Trophoblast cell (in vitro differentiated cells and primary cell): ENCODE results near the gene DNAJC5G.

Experiments
- DNase-seq, 2 donors: peaks; one replicate each; pipeline ENCODE4 v3.0.0-alpha.2; 2016
- H2AFZ ChIP-seq: 2 replicates; pipeline ENCODE4 v1.6.1; 2013; ENCODE audit warnings: low read length, moderate library complexity, mild to moderate bottlenecking; ENCODE audit not compliant: insufficient read depth, poor library complexity
- H2AK5ac ChIP-seq: 2 replicates; pipeline ENCODE4 v1.6.1; 2013; ENCODE audit warnings: mild to moderate bottlenecking, low read length
- H2BK120ac ChIP-seq: 2 replicates; pipeline ENCODE4 v1.6.1; 2013; ENCODE audit warnings: low read length, mild to moderate bottlenecking, moderate library complexity; ENCODE audit not compliant: insufficient read depth, poor library complexity
- H2BK12ac ChIP-seq: 2 replicates; pipeline ENCODE4 v1.6.1; 2013; ENCODE audit warnings: mild to moderate bottlenecking, low read length, moderate library complexity
- H2BK5ac ChIP-seq: 2 replicates; pipeline ENCODE4 v1.6.1; 2013; ENCODE audit warnings: low read length, low read depth, moderate library complexity, mild to moderate bottlenecking; ENCODE audit not compliant: poor library complexity
- H3K14ac ChIP-seq: 2 replicates; pipeline ENCODE4 v1.6.1; 2013; ENCODE audit warnings: mild to moderate bottlenecking, low read length
- H3K18ac ChIP-seq: 2 replicates; pipeline ENCODE4 v1.6.1; 2013; ENCODE audit warnings: mild to moderate bottlenecking, low read length
- H3K23ac ChIP-seq: 2 replicates; pipeline ENCODE4 v1.6.1; 2013; ENCODE audit warnings: low read length
- H3K27ac ChIP-seq: 2 replicates; pipeline ENCODE4 v1.5.1; 2013; ENCODE audit warnings: low read depth, mild to moderate bottlenecking, inconsistent platforms, low read length, moderate library complexity
- H3K27me3 ChIP-seq: 2 replicates; pipeline ENCODE4 v1.6.1; 2013; ENCODE audit warnings: inconsistent platforms, mild to moderate bottlenecking, low read length, moderate library complexity; ENCODE audit not compliant: insufficient read depth
- H3K36me3 ChIP-seq, 2 experiments: 1 replicate in 1 of 2; 2 replicates in 1 of 2; pipeline ENCODE4 v1.6.1; 2013; ENCODE audit warnings: low read length in 2 of 2, mild to moderate bottlenecking in 2 of 2, moderate library complexity in 1 of 2; ENCODE audit not compliant: insufficient read depth in 2 of 2, control insufficient read depth in 1 of 2
- H3K4ac ChIP-seq: 2 replicates; pipeline ENCODE4 v1.6.1; 2013; ENCODE audit warnings: low read depth, mild to moderate bottlenecking, low read length, moderate library complexity
- H3K4me1 ChIP-seq, 2 experiments: 1 replicate in 1 of 2; 2 replicates in 1 of 2; pipeline ENCODE4 v1.6.1; 2013; ENCODE audit warnings: low read length in 2 of 2, mild to moderate bottlenecking in 2 of 2, moderate library complexity in 1 of 2; ENCODE audit not compliant: insufficient read depth in 2 of 2, control insufficient read depth in 1 of 2
- H3K4me2 ChIP-seq: 2 replicates; pipeline ENCODE4 v1.6.1; 2013; ENCODE audit warnings: inconsistent platforms, mild to moderate bottlenecking, low read length, moderate library complexity
- H3K4me3 ChIP-seq: 2 replicates; pipeline ENCODE4 v1.5.1; 2013; ENCODE audit warnings: mild to moderate bottlenecking, low read depth, low read length, inconsistent platforms
- H3K79me1 ChIP-seq: one replicate; pipeline ENCODE4 v1.6.1; 2013; ENCODE audit warnings: low read length
- H3K79me2 ChIP-seq: 2 replicates; pipeline ENCODE4 v1.6.1; 2013; ENCODE audit warnings: low read length, mild to moderate bottlenecking; ENCODE audit not compliant: control insufficient read depth, insufficient read depth, poor library complexity
- H3K9ac ChIP-seq: 2 replicates; pipeline ENCODE4 v1.6.1; 2013; ENCODE audit warnings: mild to moderate bottlenecking, low read length
- H3K9me3 ChIP-seq: 2 replicates; pipeline ENCODE4 v1.6.1; 2013; ENCODE audit warnings: low read depth, mild to moderate bottlenecking, control low read depth, inconsistent platforms, low read length; ENCODE audit not compliant: insufficient read depth
- H4K12ac ChIP-seq: 2 replicates; pipeline ENCODE4 v1.6.1; 2013; ENCODE audit warnings: low read depth, mild to moderate bottlenecking, low read length, moderate library complexity
- H4K8ac ChIP-seq: 2 replicates; pipeline ENCODE4 v1.6.1; 2013; ENCODE audit warnings: low read depth, mild to moderate bottlenecking, low read length, moderate library complexity
- H4K91ac ChIP-seq: one replicate; pipeline ENCODE4 v1.6.1; 2013; ENCODE audit warnings: low read depth, mild to moderate bottlenecking, low read length, moderate library complexity
- WGBS: extraction: QIAGEN DNeasy Blood & Tissue Kit; methylation state at CpG from one replicate; pipeline ENCODE4 v1.1.7; 2013; ENCODE audit warnings: missing lambda C conversion rate; ENCODE audit not compliant: insufficient read length, insufficient coverage; ENCODE audit errors: extremely low coverage; 5-methylcytosine and 5-hydroxymethylcytosine counted together

The DNAJC5G gene

DNA sequence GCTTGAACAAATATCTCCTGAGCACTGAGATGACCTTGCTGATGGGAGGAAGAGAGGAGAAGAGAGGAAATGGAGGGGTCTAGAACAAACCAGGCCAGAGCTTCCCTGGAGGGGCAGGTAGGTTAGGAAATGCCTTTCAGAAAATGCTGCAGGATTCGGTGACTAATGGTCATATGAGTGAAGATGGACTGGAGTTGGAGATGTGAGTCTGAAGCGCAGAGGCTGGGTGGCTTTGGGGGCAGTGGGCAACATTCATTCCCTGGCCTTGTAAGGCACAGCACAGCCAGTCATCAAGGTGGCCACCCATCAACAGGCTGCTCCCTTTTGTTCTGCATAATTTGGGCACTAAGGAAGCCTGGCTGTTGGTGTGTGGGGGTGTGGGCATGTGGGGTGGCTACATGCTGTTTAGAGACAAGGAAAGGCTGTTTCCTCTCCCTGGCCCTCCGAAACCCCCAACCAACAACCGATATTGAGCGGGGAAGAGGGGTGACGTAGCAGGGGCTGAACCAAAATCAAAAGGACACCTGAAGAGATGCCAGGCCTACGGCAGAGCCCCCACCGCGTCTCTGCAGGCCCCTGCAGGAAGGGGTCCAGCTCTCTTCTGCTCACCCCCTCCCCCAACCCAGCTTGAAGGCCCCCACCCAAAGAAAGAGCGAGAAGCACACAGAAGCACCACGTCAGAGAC, 13.8 kb upstream of the DNAJC5G start:
- Histone ChIP-seq H3K4me1 (peaks cover 8 to 17% of the 10 kb centered on the region in 2 experiments), H3K4me2 (no peak overlapping the region), H2BK12ac (no peak overlapping the region), H3K27ac (no peak overlapping the region), H3K18ac (no peak overlapping the region), H4K91ac (no peak overlapping the region), H3K23ac (no peak overlapping the region), H2BK120ac (no peak overlapping the region), H3K27me3 (peaks cover 63% of the 10 kb centered on the region), H2AFZ (no peak overlapping the region), H3K4me3 (no peak overlapping the region), H3K9ac (no peak overlapping the region), H3K14ac (no peak overlapping the region), H3K79me2 (no peaks in the 10 kb centered on the region), H4K8ac (no peak overlapping the region), H3K9me3 (peaks cover 11% of the 10 kb centered on the region), H3K79me1 (no peaks in the 10 kb centered on the region), H3K36me3 (no peaks in the 10 kb centered on the region), H2BK5ac (no peak overlapping the region), H4K12ac (no peak overlapping the region), H3K4ac (no peak overlapping the region), H2AK5ac (no peak overlapping the region)
- no peak for DNase-seq
- no CpG with 5 or more reads among the region's 11 CpGs for WGBS

- H3K79me2 ChIP-seq = no peaks in the 10 kb centered on the region
- no peak overlapping the region for H3K4ac ChIP-seq
- no peak overlapping the region for H2BK120ac ChIP-seq
- DNase-seq = no peak
- no CpG with 5 or more reads among the region's 40 CpGs for WGBS
- H2BK12ac ChIP-seq = no peak overlapping the region
- no peak overlapping the region for H4K12ac ChIP-seq
- peaks cover 8 to 17% of the 10 kb centered on the region in 2 experiments for H3K4me1 ChIP-seq
- no peaks in the 10 kb centered on the region for H3K36me3 ChIP-seq
- no peak overlapping the region for H4K91ac ChIP-seq
- H3K18ac ChIP-seq = no peak overlapping the region
- peak overlapping the region; percentile 71 for H3K4me2 ChIP-seq
- H4K8ac ChIP-seq = no peak overlapping the region
- no peak overlapping the region for H2BK5ac ChIP-seq
- peaks cover 63% of the 10 kb centered on the region for H3K27me3 ChIP-seq
- no peak overlapping the region for H2AFZ ChIP-seq
- H3K23ac ChIP-seq = no peak overlapping the region
- H3K14ac ChIP-seq = no peak overlapping the region
- no peak overlapping the region for H3K27ac ChIP-seq
- no peak overlapping the region for H3K9ac ChIP-seq
- peaks cover 11% of the 10 kb centered on the region for H3K9me3 ChIP-seq
- H3K79me1 ChIP-seq = no peaks in the 10 kb centered on the region
- H2AK5ac ChIP-seq = no peak overlapping the region
- no peak overlapping the region for H3K4me3 ChIP-seq
Observed at GRCh38 chr2:27261926-27262298, 13.3 kb upstream of the DNAJC5G start.

DNA sequence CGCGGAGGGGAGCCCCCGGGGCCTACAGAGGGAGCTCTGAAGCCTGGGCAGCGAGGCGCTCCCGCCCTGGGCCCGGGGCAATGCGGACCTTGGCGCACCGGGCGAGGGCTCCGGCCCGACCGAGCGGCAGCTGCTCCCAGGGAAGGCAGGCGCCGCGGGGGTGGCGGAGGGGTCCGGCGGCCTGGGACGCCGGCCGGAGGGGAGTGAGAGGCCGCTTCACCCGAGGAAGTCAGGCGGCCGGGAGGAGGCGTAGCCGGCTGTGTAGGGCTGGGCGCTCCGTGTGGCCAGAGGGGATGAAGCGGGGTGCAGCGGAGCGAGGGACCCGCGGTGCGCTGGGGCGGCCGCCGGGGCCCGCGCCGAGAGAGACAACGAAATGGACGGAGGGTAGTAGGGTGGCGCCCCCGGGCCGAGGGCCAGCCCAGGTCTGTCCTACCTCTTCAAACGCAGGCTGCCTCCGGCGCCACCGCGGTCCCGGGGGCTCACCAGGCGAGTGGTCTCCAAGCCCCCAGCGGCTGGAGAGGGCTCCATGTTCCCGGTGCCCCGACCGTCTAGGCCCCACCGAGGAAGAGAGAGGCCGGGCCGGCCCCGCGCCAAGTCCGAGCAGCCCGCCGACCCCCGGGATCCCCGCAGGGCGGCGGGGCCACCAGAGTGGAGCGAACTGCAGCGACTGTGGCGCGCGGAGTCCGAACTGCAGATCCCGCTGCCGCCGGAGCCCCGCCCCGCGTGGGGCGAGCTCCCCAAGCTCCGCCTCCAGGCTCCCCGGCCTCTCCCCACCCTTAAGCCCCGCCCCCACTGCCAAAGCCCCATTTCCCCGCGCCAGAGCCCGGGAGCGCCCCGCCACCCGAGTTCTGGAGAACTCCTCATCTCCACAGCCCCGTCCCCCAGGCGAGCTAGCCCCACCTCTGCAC, 12.6 kb upstream of the DNAJC5G start, which contains the start of gene SLC30A3:
SLC30A3 (minus strand) TSS at position 669 of the 908 bp plus-strand sequence; CDS start at position 528, 141 bp downstream.
- H3K27ac ChIP-seq = no peak within 1 kb of the TSS
- no peak within 1 kb of the TSS for H3K14ac ChIP-seq
- H3K9ac ChIP-seq = no peak within 1 kb of the TSS
- H3K4me1 ChIP-seq = peaks cover 8 to 17% of the 10 kb centered on the region in 2 experiments
- peak within 1 kb of the TSS; percentile 71 for H3K4me2 ChIP-seq
- no peak within 1 kb of the TSS for H3K18ac ChIP-seq
- H3K4ac ChIP-seq = no peak within 1 kb of the TSS
- no peaks in the 10 kb centered on the region for H3K79me1 ChIP-seq
- no peak within 1 kb of the TSS for H2AK5ac ChIP-seq
- WGBS = no CpG with 5 or more reads among the region's 96 CpGs
- H3K36me3 ChIP-seq = no peaks in the 10 kb centered on the region
- no peak within 1 kb of the TSS for H4K91ac ChIP-seq
- H4K8ac ChIP-seq = no peak within 1 kb of the TSS
- no peak within 1 kb of the TSS for H2BK120ac ChIP-seq
- H3K4me3 ChIP-seq = peak within 1 kb of the TSS; percentile 42
- peak within 1 kb of the TSS; percentile 10 for H2AFZ ChIP-seq
- H3K9me3 ChIP-seq = peaks cover 11% of the 10 kb centered on the region
- no peak within 1 kb of the TSS for H4K12ac ChIP-seq
- peaks cover 63% of the 10 kb centered on the region for H3K27me3 ChIP-seq
- H2BK5ac ChIP-seq = no peak within 1 kb of the TSS
- DNase-seq = no peak
- H3K79me2 ChIP-seq = no peaks in the 10 kb centered on the region
- H3K23ac ChIP-seq = no peak within 1 kb of the TSS
- no peak within 1 kb of the TSS for H2BK12ac ChIP-seq

DNA sequence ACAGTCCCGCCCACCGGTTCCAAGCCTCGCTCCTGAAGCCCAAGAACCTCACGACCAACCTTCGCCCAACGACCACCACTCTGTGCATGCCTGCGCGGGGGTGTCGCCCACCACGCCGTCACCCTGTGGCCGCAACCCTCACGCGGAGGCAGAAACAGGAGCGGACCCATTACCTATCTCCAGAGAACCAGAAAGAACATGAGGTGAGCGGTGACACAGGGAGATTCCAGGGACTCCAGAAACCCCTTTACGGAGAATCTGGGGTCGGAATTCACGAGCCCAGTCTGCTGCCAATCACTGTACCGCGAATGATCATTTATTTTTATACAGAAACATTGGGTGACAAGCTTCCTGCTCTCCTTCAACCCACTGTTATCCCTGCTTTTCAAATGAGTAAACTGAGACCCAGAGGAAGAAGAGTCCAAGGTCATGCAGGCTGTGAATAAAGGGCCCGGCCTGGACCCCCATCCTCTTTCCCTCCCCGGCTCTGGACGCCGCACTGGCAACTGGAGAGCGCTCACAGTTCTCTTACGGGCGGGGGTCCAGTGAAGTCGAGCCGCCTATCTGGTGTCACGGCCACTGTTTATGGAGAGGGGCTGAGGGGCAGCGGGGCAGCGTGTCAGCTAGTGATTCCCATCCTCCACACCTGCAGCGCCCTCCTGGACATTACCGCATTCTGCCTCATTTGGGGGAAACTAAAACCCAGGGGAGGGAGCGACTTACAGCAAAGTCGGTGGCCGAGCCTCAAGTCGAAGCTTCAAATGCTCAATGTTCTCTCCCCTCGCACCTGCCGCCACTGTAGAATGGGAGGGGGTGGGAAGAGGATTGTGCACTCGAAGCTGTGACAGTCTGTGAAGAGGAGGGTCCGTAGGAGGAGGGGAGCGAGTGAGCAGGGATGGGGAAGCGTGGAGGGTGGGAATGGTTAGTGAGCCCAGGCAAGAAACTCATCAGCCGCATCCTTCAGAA, 11.7 kb upstream of the DNAJC5G start:
- Histone ChIP-seq H4K8ac (no peak overlapping the region), H3K79me1 (no peaks in the 10 kb centered on the region), H2AFZ (no peak overlapping the region), H4K12ac (no peak overlapping the region), H3K9ac (no peak overlapping the region), H3K4me3 (peak overlapping the region; percentile 6), H3K18ac (no peak overlapping the region), H3K14ac (no peak overlapping the region), H2BK120ac (no peak overlapping the region), H2BK5ac (no peak overlapping the region), H3K23ac (no peak overlapping the region), H3K4me2 (peak overlapping the region; percentile 71), H3K27me3 (peaks cover 63% of the 10 kb centered on the region), H3K4ac (no peak overlapping the region), H3K79me2 (no peaks in the 10 kb centered on the region), H4K91ac (no peak overlapping the region), H3K27ac (no peak overlapping the region), H3K36me3 (no peaks in the 10 kb centered on the region), H3K4me1 (peaks cover 8 to 17% of the 10 kb centered on the region in 2 experiments), H3K9me3 (peaks cover 11% of the 10 kb centered on the region), H2BK12ac (no peak overlapping the region), H2AK5ac (no peak overlapping the region)
- DNase-seq = no peak
- no CpG with 5 or more reads among the region's 46 CpGs for WGBS
